Measurements from ENCODE around the gene UNCX. TPM values are rescaled to one million over a fixed set of nuclear protein-coding genes. Genes with fewer than 3 reads are reported as not detected.
"Not testable (repeated sequence)": the region's sequence is repeated elsewhere in the genome, so short reads cannot be mapped to it uniquely, and the experiment has no call there.

The UNCX gene
- total RNA-seq, 1 donor from 2014 or later, result not detected

DNA sequence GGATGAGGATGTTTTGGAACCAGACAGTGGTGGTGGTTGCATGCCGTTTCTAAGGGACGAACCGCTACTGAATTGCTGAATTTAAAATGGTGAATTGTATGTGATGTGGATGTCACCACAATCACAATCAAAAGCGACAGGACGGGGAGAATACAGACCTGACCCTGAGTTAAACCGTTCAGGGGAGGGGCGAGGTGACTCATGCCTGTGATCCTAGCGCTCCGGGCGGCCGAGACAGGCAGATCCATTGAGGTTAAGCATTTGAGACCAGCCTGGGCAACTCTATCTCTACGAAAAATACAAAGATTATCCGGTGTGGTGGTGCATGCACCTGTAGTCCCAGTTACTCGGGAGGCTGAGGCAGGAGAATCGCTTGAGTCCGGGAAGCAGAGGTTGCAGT lies 46.4 kb downstream of the UNCX start:
- DNase-seq, result no peak

DNA sequence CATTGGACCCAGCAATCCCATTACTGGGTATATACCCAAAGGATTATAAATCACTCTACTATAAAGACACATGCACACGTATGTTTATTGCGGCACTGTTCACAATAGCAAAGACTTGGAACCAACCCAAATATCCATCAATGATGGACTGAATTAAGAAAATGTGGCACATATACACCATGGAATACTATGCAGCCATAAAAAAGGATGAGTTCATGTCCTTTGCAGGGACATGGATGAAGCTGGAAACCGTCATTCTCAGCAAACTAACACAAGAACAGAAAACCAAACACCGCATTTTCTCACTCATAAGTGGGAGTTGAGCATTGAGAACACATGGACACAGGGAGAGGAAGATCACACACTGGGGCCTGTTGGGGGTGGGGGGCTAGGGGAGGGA lies 47.2 kb downstream of the UNCX start:
- not testable (repeated sequence) for DNase-seq

DNA sequence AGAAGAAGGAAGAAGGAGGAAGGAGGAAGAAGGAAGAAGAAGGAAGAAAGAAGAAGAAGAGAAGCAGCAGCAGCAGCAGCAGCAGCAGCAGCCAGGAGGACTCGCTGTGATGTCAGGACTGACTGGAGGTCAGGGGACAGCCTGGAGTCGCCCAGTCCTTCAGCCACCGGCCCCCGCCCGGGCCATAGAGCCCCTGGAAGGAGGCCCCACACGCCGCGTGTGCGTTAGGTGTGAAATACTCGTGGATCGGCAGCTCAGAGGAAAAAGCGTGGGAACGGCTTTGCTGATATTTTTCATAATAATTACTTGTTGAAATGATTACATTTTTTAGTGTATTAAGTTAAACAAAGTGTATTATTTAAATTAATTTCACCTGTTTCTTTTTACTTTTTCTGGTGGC lies 48.4 kb downstream of the UNCX start:
- no peak for DNase-seq

DNA sequence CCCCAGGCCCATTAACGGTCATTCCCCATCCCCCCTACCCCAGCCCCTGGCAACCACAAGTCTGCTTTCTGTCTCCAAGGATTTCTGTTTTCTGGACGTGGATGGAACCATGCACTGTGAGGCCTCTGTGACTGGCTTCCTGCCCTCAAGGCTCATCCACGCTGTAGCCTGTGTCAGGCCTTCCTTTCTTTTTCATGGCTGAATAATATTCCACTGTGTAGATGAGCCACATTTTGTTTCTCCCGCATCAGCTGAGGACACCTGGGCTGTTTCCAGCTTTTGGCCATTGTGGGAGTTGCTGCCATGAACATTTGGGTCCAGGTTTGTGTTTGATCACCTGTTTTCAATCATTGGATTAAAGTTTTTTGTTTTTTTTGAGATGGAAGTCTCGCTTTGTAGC lies 50.0 kb downstream of the UNCX start:
- DNase-seq, result no peak

- no peak for DNase-seq
These were observed 50.7 kb downstream of the UNCX start for GRCh38 chr7:1283337-1283736.

DNA sequence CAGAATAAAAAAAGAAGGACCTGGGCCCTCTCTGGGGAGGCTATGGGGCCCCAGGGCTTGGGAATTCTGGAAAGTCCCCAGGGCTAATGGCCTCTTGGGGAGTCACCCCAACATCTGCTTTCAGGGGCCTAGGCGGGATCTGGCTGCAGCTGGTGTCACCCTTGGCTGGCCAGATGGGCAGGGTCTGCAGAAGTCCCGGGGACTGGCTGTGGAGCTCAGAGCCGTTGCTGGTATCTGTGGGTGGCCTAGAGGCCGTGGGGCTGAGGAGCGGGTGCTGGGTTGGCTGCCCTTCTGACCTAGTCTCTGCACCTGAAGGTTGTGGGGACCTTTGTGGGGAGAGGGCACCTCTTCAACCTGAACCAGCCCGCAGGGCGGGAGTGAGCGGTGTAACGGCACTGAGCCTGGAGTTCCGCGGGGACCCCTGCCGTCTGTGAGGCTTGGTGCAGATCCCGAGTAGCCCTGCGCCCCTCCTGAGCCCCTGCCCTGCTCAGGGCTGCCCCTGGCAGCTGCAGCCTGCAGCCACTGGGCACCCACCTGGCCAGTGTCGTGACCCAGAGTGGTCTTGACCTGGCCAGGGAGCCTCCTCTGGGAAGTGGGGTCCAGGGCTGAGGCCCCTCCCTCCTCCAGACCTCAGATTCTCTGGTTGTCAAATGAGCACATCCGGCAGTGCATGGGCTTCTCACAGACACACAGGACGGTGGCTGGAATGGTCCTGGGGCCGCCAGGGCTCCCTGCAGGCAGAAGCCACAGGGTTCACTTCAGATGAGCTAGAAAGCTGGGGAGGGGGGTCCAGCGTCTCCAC lies 51.5 kb downstream of the UNCX start:
- DNase-seq, result no peak

- DNase-seq, result no peak
These were observed 52.2 kb downstream of the UNCX start for GRCh38 chr7:1284743-1285458.

DNA sequence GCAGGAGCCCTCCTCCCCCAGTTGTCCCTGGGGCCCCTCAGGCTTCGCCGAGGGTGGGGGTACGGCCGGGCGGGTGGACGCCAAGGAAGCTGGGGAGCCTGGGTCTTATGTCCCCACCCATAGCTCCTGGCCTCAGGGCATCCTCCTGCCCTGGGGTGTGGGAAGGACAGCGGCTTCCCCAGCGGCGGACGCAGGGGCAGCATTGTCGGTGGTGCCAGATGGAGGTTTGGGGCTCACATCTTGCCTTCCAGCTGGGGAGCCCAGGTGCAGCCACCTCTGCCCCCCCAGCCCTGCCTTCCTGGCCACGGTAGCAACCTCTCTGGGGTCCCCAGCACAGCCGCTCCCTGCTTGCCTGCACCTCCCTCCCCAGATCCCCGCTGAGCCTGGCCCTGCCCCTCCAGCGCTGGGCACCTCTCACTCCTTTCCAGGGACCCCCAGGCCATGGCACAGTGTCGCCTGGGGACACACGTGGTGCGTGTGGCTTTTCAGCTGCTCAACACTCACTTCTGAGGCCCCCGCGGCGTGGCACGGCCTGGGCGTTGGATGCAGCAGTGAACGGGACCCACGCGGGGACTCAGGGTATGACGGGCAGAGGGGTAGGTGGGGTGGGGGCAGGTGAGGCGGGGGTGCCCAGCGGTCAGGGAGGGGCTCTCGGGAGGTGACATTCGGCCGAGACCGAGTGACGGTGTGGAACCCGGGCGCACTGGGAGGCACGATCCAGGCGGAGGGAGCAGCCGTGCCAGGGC lies 53.1 kb downstream of the UNCX start:
- no peak for DNase-seq

Other genes with a start within 250 kb of the UNCX start
- gene CYP2W1, start 249.7 kb upstream of the UNCX start, total RNA-seq, result not detected in 2 replicates
- 64.5 and 69.9 TPM in 2 replicates for gene GPR146, start 188.3 kb upstream of the UNCX start, total RNA-seq
- gene GPER1, start 144.8 kb upstream of the UNCX start, total RNA-seq, result 1.0 and 2.0 TPM in 2 replicates
- 12.2 and 27.7 TPM in 2 replicates for gene ZFAND2A, start 72.7 kb upstream of the UNCX start, total RNA-seq
- 14.4 and 19.1 TPM in 2 replicates for gene MICALL2, start 226.6 kb downstream of the UNCX start, total RNA-seq

Data from dermis blood vessel endothelial cell (primary cell).